ENCODE measurements around the gene DNM1. TPM values are rescaled to one million over a fixed set of nuclear protein-coding genes. Genes with fewer than 3 reads are reported as not detected.

The DNM1 gene
- total and polyA plus RNA-seq, 2 of the 8 experiments (the other 6 are each of a cell fraction or from before 2014, with no cell fraction given) = 34.3 to 62.7 TPM

GRCh38 chr9:128202648-128203023 is 543 bp upstream of the DNM1 start (continued):
- TF ChIP-seq GTF2F1 (IDR thresholded peaks at IDR 0.05; ENCODE audit: borderline replicate concordance, low read depth, low read length) (no peak), RXRA (IDR thresholded peaks at IDR 0.05; ENCODE audit: insufficient read depth, low read depth, low read length) (no peak), TAF7 (optimal IDR thresholded peaks at IDR 0.05; ENCODE audit: borderline replicate concordance, low read depth, low read length) (no peak), RFX5 (IDR thresholded peaks at IDR 0.05; ENCODE audit: borderline replicate concordance, low read depth, low read length) (no peak), RBBP5 (IDR thresholded peaks at IDR 0.05; ENCODE audit: borderline replicate concordance, low read depth, low read length) (no peak), SP2 (IDR thresholded peaks at IDR 0.05; ENCODE audit: low read length) (no peak), FOSL1 (IDR thresholded peaks at IDR 0.05; ENCODE audit: insufficient read depth, low read depth, low read length) (no peak)
